LHCN-M2 (cell line): ENCODE data around the gene TCF7L1. TPM values are rescaled to one million over a fixed set of nuclear protein-coding genes. Genes with fewer than 3 reads are reported as not detected.
A peak's percentile ranks its signal among the peaks of the same experiment; 100 is the strongest.
"Not testable (repeated sequence)": the region's sequence is repeated elsewhere in the genome, so short reads cannot be mapped to it uniquely, and the experiment has no call there.

ENCODE experiments used
- DNase-seq: peaks from one replicate; pipeline ENCODE4 v3.0.0-alpha.2; 2012; ENCODE audit warnings: low read depth
- total RNA-seq: library from RNA; depleted of rRNA; stranded (reverse); fragments of >200 nt; gene quantifications from 2 replicates; pipeline ENCODE4 v1.2.3, GENCODE V29; 2014

The TCF7L1 gene
- total RNA-seq, 1 experiment from 2014 or later = 0.46 TPM

- DNase-seq = no peak
Measured at GRCh38 chr2:85323351-85323987, 190.3 kb downstream of the TCF7L1 start.

GRCh38 chr2:85323988-85324367, 190.8 kb downstream of the TCF7L1 start:
- DNase-seq = not testable (repeated sequence)

GRCh38 chr2:85324639-85325465, 191.7 kb downstream of the TCF7L1 start:
- no peak for DNase-seq

- DNase-seq = no peak
Measured at GRCh38 chr2:85325466-85325811, 192.2 kb downstream of the TCF7L1 start.

GRCh38 chr2:85326406-85327159, 193.4 kb downstream of the TCF7L1 start:
- no peak for DNase-seq

- peak; percentile 49 for DNase-seq
Measured at GRCh38 chr2:85327160-85327821, 194.1 kb downstream of the TCF7L1 start.

- DNase-seq = peak; percentile 90
Measured at GRCh38 chr2:85327822-85328617, 194.8 kb downstream of the TCF7L1 start, which contains the start of gene TGOLN2. TGOLN2 (minus strand) TSS chr2:85327989; CDS start chr2:85327962, 27 bp downstream.

- no peak for DNase-seq
Measured at GRCh38 chr2:85329181-85329651, 196.0 kb downstream of the TCF7L1 start.

GRCh38 chr2:85329701-85330100, 196.5 kb downstream of the TCF7L1 start:
- DNase-seq = not testable (repeated sequence)

GRCh38 chr2:85330839-85331636, 197.8 kb downstream of the TCF7L1 start:
- DNase-seq = no peak

GRCh38 chr2:85333877-85334276, 200.7 kb downstream of the TCF7L1 start:
- not testable (repeated sequence) for DNase-seq

- no peak for DNase-seq
Measured at GRCh38 chr2:85334928-85335327, 201.7 kb downstream of the TCF7L1 start.

GRCh38 chr2:85340034-85340892, 207.1 kb downstream of the TCF7L1 start:
- DNase-seq = no peak

- no peak for DNase-seq
Measured at GRCh38 chr2:85341269-85342029, 208.3 kb downstream of the TCF7L1 start.

GRCh38 chr2:85342156-85342555, 209.0 kb downstream of the TCF7L1 start:
- DNase-seq = no peak

GRCh38 chr2:85343207-85343895, 210.2 kb downstream of the TCF7L1 start:
- DNase-seq = not testable (repeated sequence)

- no peak for DNase-seq
Measured at GRCh38 chr2:85344356-85344954, 211.3 kb downstream of the TCF7L1 start.
